ENCODE data around the gene SIK2. TPM values are rescaled to one million over a fixed set of nuclear protein-coding genes. Genes with fewer than 3 reads are reported as not detected.
"Not testable (repeated sequence)": the region's sequence is repeated elsewhere in the genome, so short reads cannot be mapped to it uniquely, and the experiment has no call there.

The SIK2 gene
- total and polyA plus RNA-seq, 4 donors: 7.2 to 31.8 (median 17.3) TPM

DNA sequence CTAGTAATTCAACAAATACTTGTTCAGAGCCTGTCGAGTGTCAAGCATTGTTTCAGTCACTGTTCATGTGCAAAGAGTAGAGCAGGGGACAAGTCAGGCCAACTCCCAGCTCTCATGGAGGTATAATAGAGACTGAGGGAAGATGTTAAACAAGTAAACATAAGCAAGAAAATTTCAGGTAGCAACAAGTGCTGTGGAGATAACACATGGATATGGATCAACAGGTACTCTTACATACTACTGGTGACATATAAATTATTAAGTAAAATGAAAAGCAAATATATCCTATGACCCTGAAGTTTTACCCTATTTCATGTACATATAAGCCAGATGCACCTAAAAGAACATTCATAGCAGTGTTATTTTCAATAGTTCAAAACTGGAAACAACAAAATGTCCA is 42.7 kb downstream of the SIK2 start:
- H3K9ac ChIP-seq (ENCODE audit: insufficient read depth in 1 of 2, low read length in 2 of 2): no peak overlapping the region
- no peaks in the 10 kb centered on the region for H3K9me3 ChIP-seq (ENCODE audit: control insufficient read depth in 4 of 4, insufficient read depth in 3 of 4, low read length in 3 of 4)
- 79 to 80% methylated on average over 1 of the region's 1 CpG for WGBS, 2 donors
- no peak for DNase-seq
- H3K36me3 ChIP-seq (ENCODE audit: control insufficient read depth in 4 of 4, insufficient read depth in 4 of 4, low read length in 4 of 4): peaks cover 0 to 8% (median 1%) of the 10 kb centered on the region in 4 donors
- H3K4me3 ChIP-seq: no peak overlapping the region
- no peak for TF ChIP-seq CTCF (IDR thresholded peaks at IDR 0.05; ENCODE audit: control extremely low read depth, extremely low read depth)
- H3K27me3 ChIP-seq (ENCODE audit: control insufficient read depth in 3 of 3, insufficient read depth in 3 of 3, low read length in 2 of 3): no peaks in the 10 kb centered on the region
- H3K27ac ChIP-seq (ENCODE audit: low read depth in 1 of 2, low read length in 1 of 2): no peak overlapping the region
- H3K4me1 ChIP-seq (ENCODE audit: control insufficient read depth in 5 of 5, insufficient read depth in 5 of 5, low read length in 5 of 5): peaks cover 0 to 11% (median 0%) of the 10 kb centered on the region in 5 donors
- ATAC-seq (ENCODE audit: insufficient read depth, low FRiP score): no peak

DNA sequence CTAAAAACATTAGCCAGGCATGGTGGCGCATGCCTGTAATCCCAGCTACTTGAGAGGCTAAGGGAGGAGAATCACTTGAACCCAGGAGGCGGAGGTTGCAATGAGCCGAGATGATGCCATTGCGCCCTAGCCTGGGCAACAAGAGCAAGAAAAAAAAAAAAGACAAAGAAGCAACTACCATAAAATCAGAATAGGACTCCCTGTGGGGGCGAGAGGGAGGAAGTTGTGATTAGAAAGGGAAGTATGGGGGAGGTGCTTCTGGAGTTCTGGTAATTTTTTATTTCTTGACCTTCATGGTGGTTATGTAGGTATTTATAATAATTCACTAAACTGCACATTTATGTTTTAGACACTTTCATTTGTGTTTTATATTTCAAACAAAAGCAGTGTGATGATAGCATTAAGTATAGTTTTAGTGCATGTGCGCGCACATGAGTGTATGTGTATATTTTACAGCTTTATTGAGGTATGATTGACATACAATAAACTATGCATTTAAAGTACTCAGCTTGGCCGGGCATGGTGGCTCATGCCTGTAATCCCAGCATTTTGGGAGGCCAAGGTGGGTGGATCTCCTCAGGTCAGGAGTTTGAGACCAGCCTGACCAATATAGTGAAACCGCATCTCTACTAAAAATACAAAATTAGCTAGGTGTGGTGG is 43.5 kb downstream of the SIK2 start:
- Histone ChIP-seq H3K36me3 (ENCODE audit: control insufficient read depth in 4 of 4, insufficient read depth in 4 of 4, low read length in 4 of 4) (peaks cover 0 to 8% (median 0%) of the 10 kb centered on the region in 4 donors), H3K4me1 (ENCODE audit: control insufficient read depth in 5 of 5, insufficient read depth in 5 of 5, low read length in 5 of 5) (peaks cover 0 to 9% (median 0%) of the 10 kb centered on the region in 5 donors), H3K9me3 (ENCODE audit: control insufficient read depth in 4 of 4, insufficient read depth in 3 of 4, low read length in 3 of 4) (no peaks in the 10 kb centered on the region), H3K27me3 (ENCODE audit: control insufficient read depth in 3 of 3, insufficient read depth in 3 of 3, low read length in 2 of 3) (no peaks in the 10 kb centered on the region), H3K27ac (ENCODE audit: low read depth in 1 of 2, low read length in 1 of 2) (no peak overlapping the region), H3K9ac (ENCODE audit: insufficient read depth in 1 of 2, low read length in 2 of 2) (no peak overlapping the region), H3K4me3 (no peak overlapping the region)
- 88 to 91% methylated on average over 9 of the region's 9 CpGs for WGBS, 2 donors
- DNase-seq: no peak
- TF ChIP-seq CTCF (IDR thresholded peaks at IDR 0.05; ENCODE audit: control extremely low read depth, extremely low read depth): no peak
- no peak for ATAC-seq (ENCODE audit: insufficient read depth, low FRiP score)

- not testable (repeated sequence) for H3K9me3 ChIP-seq (ENCODE audit: control insufficient read depth in 4 of 4, insufficient read depth in 3 of 4, low read length in 3 of 4); H3K4me1 ChIP-seq (ENCODE audit: control insufficient read depth in 5 of 5, insufficient read depth in 5 of 5, low read length in 5 of 5); H3K27ac ChIP-seq (ENCODE audit: low read depth in 1 of 2, low read length in 1 of 2); DNase-seq; H3K4me3 ChIP-seq; H3K9ac ChIP-seq (ENCODE audit: insufficient read depth in 1 of 2, low read length in 2 of 2); H3K27me3 ChIP-seq (ENCODE audit: control insufficient read depth in 3 of 3, insufficient read depth in 3 of 3, low read length in 2 of 3); ATAC-seq (ENCODE audit: insufficient read depth, low FRiP score); H3K36me3 ChIP-seq (ENCODE audit: control insufficient read depth in 4 of 4, insufficient read depth in 4 of 4, low read length in 4 of 4)
- 92 to 93% methylated on average over 5 of the region's 5 CpGs for WGBS, 2 donors
Observed at GRCh38 chr11:111651336-111651735, 49.1 kb downstream of the SIK2 start.

GRCh38 chr11:111652184-111652583 is 49.9 kb downstream of the SIK2 start:
- no peak overlapping the region for H3K9ac ChIP-seq (ENCODE audit: insufficient read depth in 1 of 2, low read length in 2 of 2)
- peaks cover 0 to 2% (median 0%) of the 10 kb centered on the region in 5 donors for H3K4me1 ChIP-seq (ENCODE audit: control insufficient read depth in 5 of 5, insufficient read depth in 5 of 5, low read length in 5 of 5)
- TF ChIP-seq CTCF (IDR thresholded peaks at IDR 0.05; ENCODE audit: control extremely low read depth, extremely low read depth): no peak
- no peak for DNase-seq
- no peak overlapping the region for H3K4me3 ChIP-seq
- H3K36me3 ChIP-seq (ENCODE audit: control insufficient read depth in 4 of 4, insufficient read depth in 4 of 4, low read length in 4 of 4): peaks cover 4 to 6% (median 5%) of the 10 kb centered on the region in 4 donors
- 74 to 85% methylated on average over 2 of the region's 2 CpGs for WGBS, 2 donors
- H3K9me3 ChIP-seq (ENCODE audit: control insufficient read depth in 4 of 4, insufficient read depth in 3 of 4, low read length in 3 of 4): no peaks in the 10 kb centered on the region
- no peak overlapping the region for H3K27ac ChIP-seq (ENCODE audit: low read depth in 1 of 2, low read length in 1 of 2)
- no peaks in the 10 kb centered on the region for H3K27me3 ChIP-seq (ENCODE audit: control insufficient read depth in 3 of 3, insufficient read depth in 3 of 3, low read length in 2 of 3)
- ATAC-seq (ENCODE audit: insufficient read depth, low FRiP score): no peak
